ENCODE data around the gene LANCL2. TPM values are rescaled to one million over a fixed set of nuclear protein-coding genes. Genes with fewer than 3 reads are reported as not detected.

The LANCL2 gene
- total RNA-seq: 13.8 and 20.9 TPM in 2 replicates

GRCh38 chr7:55365205-55365674 lies at the start of gene LANCL2:
TSS of gene LANCL2 (plus strand) at chr7:55365337. CDS start at chr7:55366026, 689 bp downstream.
- DNase-seq (ENCODE audit: low read depth): peak; percentile 29
- TF ChIP-seq CTCF (IDR thresholded peaks at IDR 0.05; ENCODE audit: insufficient read depth, low read depth, low read length): no peak
- peak within 1 kb of the TSS; percentile 79 for H3K4me3 ChIP-seq (ENCODE audit: low read depth, low read length)

GRCh38 chr7:55325371-55325792 lies 39.8 kb upstream of the LANCL2 start:
- H3K4me3 ChIP-seq (ENCODE audit: low read depth, low read length): no peak overlapping the region
- DNase-seq (ENCODE audit: low read depth): peak; percentile 68
- TF ChIP-seq CTCF (IDR thresholded peaks at IDR 0.05; ENCODE audit: insufficient read depth, low read depth, low read length): no peak

- no peak overlapping the region for H3K4me3 ChIP-seq (ENCODE audit: low read depth, low read length)
- DNase-seq (ENCODE audit: low read depth): no peak
- no peak for TF ChIP-seq CTCF (IDR thresholded peaks at IDR 0.05; ENCODE audit: insufficient read depth, low read depth, low read length)
Observed at GRCh38 chr7:55326081-55326835, 38.9 kb upstream of the LANCL2 start.

- H3K4me3 ChIP-seq (ENCODE audit: low read depth, low read length): no peak overlapping the region
- TF ChIP-seq CTCF (IDR thresholded peaks at IDR 0.05; ENCODE audit: insufficient read depth, low read depth, low read length): no peak
- DNase-seq (ENCODE audit: low read depth): no peak
Observed at GRCh38 chr7:55326945-55327626, 38.1 kb upstream of the LANCL2 start.

GRCh38 chr7:55335151-55335550 lies 30.0 kb upstream of the LANCL2 start:
- H3K4me3 ChIP-seq (ENCODE audit: low read depth, low read length): no peak overlapping the region
- DNase-seq (ENCODE audit: low read depth): no peak
- no peak for TF ChIP-seq CTCF (IDR thresholded peaks at IDR 0.05; ENCODE audit: insufficient read depth, low read depth, low read length)

- H3K4me3 ChIP-seq (ENCODE audit: low read depth, low read length): no peak overlapping the region
- TF ChIP-seq CTCF (IDR thresholded peaks at IDR 0.05; ENCODE audit: insufficient read depth, low read depth, low read length): no peak
- no peak for DNase-seq (ENCODE audit: low read depth)
Observed at GRCh38 chr7:55335786-55336185, 29.4 kb upstream of the LANCL2 start.

Measured in fibroblast of villous mesenchyme (primary cell).